Stimulated activated CD4-positive, alpha-beta T cell treated with anti-CD3 and anti-CD28 coated beads, TNF-alpha, amount 100 ng/mL, for 24 hours (primary cell): Measurements from ENCODE around the gene BCAS3.
"Not testable (repeated sequence)": the region's sequence is repeated elsewhere in the genome, so short reads cannot be mapped to it uniquely, and the experiment has no call there.

Experiments
- DNase-seq, 3 experiments: peaks; one replicate each; pipeline ENCODE4 v3.0.0-alpha.2; 2020; ENCODE audit warnings: low read depth in 3 of 3

Gene BCAS3

DNA sequence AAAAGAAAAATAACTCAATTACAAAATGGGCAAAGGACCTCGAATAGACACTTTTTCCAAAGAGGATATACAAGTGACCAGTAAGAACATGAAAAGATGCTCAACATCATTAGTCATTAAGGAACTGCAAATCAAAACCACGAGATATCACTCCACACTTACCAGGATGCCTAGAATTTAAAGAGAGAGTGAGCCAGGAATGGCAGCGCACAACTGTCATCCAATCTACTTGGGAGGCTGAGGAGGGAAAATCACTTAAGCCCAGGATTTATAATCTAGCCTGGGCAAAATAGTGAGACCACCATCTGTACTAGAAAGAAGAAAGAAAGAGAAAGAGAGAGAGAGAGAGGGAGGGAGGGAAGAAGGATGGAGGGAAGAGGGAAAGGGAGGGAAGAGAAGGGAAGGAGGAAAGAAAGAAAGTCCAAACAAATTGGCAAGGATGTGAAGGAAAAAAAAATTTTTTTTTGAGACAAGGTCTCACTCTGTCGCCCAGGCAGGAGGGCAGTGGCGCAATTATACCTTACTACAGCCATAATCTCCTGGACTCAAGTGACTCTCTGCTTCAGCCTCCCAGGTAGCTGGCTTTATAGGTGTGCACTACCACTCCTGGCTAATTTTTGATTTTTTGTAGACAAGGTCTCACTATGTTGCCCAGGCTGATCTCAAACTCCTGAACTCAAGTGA lies 744.6 kb downstream of the BCAS3 start:
- DNase-seq = no peak

DNA sequence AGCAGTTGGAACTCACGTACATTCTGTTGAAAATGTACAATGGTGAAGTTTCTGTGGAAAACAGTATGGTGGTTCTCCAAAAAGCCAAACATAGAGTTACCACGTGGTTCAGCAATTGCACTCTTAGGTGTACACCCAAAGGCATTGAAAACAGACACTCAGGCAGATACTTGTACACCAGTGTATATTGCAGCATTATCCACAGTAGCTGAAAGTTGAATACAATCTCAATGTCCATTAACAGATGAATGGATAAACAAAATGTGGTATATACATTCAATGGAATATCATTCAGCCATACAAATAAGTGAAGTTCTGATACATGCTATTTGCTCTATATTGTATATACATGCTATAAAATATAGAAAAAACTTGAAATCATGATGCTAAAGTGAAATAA lies 745.2 kb downstream of the BCAS3 start:
- no peak for DNase-seq

DNA sequence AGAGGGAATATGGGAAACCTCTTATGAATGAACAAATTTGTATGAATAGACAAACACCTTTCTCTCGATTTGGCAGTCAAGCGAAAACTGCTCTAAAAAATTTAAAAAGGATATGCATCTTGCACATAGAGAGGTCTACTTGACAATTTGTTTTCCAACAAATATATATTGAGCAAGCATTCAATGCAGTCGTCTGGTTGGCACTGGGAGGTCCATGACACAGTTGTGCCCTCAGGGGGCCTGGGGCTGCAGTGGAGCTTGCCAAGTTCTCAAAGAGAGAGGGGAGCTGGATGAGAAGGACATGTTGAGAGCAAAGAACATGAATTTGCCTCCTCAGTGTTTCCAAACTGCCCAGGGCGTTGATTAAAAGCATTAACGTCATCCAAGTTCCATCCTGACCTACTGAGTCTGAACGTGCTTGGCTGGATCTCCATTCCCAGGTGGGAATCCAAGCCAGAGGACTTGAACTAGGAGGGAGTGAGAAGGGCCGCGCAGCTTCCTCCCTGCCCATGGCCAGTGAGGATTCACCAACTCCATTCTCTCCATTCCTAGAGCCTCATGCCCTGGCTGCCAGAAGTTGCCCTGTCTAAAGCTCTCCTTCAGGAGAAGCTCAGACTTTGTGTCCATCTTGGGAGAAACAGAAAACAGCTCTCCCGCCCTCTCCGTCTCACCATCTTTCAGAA lies 746.5 kb downstream of the BCAS3 start:
- DNase-seq = no peak

DNA sequence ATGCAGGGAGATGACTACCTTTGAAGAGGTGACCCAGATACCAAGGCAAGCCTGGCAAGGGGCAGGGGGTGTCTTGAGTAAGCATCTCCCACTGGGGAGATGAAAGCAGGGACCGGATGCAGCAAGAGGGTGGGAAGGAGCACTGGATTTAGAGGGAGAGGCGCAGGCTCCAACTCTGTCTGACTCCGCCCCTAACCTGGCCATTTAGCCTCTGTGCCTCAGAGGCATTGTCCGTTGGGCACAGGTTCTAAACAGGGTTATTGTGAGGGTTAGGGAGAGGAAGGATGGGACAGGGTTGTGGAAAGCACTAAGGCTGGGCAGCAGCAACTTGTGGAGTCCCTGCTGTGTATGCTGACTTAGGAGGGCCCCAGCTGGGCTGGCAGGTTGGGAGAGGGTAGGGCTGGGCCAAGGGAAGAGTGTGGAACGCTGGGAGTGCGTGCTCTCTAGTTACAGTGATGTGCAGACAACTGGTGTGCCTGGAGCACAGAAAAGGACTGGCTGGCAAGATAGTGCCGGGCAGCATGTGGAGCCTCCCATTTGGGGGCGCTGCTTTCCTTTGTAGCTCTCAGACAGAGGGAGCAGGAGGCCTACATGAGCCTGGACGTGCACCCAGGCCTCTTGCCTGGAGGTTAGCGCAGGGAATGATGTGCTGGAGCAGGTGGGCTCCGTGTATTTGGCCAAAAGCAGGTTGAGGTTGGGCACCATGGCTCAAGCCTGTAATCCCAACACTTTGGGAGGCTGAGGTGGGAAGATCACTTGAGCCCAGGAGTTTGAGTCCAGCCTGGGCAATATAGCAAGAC lies 748.2 kb downstream of the BCAS3 start:
- no peak for DNase-seq

DNA sequence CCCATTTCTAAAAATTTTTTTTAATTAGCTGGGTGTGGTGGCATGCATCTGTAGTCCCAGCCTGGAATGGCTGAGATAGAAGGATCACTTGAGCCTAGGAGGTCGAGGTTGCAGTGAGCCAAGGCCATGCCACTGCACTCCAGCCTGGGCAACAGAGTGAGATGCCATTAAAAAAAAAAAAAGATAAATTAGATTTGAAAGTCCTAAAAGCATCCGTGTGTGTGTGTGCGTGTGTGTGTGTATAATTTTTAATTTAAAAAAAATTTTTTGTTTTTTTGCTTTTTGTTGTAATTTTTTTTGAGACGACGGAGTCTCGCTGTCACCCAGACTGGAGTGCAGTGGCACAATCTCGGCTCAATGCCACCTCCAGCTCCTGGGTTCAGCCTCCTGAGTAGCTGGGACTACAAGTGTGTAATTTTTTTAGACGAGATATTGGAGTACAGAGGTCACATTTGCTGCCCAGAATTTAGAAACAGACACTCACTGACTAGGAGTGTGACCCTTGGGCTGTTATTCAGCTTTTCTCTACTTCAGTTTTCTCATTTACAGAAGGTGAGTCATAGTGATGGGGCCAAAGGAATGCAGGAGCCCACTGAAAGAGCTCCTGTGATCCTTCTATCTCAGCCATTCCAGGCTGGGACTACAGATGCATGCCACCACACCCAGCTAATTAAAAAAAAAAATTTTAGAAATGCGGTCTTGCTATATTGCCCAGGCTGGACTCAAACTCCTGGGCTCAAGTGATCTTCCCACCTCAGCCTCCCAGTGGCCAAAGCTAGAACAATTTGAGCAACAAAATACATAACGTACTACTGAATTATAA lies 749.0 kb downstream of the BCAS3 start:
- no peak for DNase-seq

DNA sequence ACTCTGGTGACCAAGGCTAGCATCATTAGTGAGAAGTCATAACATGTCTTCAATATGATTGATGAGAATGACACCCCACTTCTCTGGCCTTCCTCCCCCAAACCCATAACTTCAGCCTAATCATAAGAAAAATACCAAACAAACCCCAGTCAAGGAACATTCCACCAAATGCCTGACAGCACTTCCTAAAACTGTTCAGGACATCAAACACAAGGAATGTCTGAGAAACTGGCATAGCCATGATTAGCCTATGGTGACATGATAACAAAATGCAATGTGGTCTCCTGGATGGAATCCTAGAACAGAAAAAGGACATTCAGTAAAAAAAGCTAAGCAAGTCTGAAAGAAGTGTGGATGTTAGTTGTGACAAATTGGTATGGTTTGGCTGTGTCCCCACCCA lies 749.9 kb downstream of the BCAS3 start:
- DNase-seq = no peak

DNA sequence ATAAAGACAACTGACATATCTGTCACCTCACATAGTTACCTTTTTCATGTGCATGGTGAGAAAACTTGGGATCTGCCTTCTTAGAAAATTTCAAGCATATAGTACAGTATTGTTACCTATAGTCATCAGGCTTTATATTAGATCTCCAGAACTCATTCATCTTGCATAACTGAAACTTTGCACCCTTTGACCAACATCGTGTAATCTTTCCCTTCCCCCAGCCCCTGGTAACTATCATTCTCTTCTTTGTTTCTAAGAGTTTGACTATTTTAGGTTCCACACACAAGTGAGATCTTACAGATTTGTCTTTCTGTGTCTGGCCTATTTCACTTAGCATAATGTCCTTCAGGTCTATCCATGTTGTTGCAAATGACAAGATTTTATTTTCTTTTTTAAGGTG lies 751.6 kb downstream of the BCAS3 start:
- no peak for DNase-seq

DNA sequence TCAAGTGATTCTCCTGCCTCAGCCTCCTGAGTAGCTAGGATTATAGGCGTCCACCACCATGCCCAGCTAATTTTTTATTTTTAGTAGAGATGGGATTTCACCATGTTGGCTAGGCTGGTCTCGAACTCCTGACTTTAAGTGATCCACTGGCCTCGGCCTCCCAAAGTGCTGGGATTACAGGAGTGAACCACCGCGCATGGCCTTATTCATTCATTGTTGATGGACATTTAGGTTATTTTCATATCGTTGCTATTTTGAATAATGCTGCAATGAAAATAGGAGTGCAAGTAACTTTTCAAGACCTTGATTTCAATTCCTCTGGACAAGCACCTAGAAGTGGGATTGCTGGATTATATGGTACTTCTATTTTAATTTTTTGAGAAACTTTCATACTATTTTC lies 752.2 kb downstream of the BCAS3 start:
- not testable (repeated sequence) for DNase-seq

DNA sequence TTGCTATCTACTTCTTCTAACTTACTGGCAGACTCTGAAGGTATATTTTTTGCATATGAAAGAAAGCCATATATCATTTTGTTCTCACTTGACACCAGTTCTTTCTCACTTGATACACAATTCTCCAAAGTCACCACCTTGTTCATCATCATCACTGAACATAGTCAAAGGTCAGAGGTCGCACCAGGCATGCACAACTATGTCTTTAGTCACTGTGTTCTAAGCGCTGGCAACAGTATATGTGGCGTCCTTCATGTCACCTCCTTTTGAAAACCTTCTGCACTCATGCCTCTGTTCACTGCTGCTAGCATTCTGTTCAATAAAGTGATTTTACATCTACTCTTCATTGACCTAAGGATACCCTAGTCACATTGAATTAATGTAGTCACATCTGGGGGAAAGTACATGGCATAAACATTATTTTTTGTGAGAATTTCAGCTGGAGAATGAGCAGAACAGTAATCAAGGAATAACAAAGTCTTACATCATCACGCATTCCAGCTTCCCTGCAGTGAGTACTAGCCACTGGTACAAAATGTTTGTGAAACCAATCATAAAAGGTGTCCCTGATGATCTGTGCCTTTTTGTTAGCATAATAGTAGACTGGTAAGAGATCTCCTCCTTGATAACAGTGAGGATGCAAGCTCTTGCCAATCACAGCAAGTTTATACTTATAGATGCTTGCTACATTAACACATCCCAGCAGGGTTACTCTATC lies 754.1 kb downstream of the BCAS3 start:
- DNase-seq = no peak

DNA sequence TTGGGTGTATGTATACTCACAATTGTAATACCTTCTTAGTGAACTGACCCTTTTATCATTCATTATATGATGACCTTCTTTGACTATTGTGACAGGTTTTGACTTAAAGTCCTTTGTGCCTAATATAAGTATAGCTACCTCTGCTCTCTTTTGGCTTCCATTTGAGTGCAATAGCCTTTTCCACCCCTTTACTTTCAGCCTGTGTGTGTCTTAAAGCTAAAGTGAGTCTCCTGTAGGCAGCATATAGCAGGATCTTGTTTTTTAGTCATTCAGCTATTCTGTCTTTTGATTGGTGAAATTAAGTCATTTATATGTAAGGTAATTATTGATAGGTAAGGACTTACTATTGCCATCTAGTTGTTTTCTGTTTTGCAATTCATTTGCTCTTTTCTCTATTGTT lies 758.6 kb downstream of the BCAS3 start:
- no peak for DNase-seq

DNA sequence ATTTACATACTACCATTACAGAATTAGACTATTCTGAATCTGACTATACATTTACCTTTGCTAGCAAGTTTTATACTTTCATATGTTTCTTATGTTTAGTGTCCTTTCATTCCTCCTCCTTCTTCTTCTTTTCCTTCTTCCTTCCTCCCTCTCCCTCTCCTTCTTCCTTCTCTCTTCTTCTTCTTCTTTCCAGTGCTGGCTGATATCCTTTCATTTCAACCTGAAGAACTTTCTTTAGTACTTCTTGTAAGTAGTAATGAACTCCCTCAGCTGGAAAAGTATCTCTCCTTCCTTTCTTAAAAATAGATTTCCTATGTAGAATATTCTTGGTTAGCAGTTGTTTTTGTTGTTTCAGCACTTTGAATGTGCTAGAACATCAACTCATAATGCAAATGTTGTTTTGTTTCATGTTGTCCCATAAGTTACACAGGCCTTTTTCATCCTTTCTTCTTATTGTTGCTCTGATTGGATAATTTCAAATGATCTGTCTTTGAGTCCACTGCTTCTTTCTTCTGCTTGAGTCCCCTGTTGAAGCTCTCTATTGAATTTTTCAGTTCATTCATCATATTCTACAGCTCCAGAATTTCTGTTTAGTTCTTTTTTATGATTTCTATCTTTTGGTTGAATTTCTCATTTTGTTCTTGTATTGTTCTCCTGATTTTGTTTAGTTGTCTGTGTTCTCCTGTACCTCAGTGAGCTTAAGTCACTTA lies 759.5 kb downstream of the BCAS3 start:
- DNase-seq = no peak

DNA sequence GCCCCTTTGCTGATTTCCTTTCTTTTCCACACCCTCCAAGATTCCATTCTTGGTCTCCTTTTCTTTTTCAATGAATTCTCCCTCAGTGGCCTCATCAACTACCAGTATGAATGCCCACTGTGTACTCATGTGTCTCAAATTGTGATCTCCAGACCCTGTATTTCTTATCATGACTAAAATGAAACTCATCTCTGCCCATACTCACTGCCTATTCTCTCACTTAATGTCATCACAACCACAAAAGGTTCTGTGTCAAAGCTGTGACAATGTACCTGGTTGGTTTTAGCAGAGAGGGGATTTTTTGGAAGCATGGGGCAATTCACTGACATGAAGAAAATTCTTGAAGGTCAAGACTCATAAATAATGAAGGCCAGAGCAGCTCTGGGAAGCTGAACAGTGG lies 763.0 kb downstream of the BCAS3 start:
- no peak for DNase-seq

DNA sequence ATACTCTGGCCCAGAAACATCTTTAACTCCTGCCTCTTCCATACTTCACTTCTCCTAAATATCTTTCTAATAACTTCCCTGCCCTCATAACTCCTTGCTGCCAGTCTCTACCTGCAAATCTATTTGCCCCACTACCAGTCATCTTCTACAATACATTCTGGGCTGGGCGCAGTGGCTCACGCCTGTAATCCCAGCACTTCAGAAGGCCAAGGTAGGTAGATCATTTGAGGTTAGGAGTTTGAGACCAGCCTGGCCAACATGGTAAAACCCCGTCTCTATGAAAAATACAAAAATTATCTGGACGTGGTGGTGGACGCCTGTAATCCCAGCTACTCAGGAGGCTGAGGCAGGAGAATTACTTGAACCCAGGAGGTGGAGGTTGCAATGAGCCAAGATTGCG lies 763.9 kb downstream of the BCAS3 start:
- DNase-seq = not testable (repeated sequence)

DNA sequence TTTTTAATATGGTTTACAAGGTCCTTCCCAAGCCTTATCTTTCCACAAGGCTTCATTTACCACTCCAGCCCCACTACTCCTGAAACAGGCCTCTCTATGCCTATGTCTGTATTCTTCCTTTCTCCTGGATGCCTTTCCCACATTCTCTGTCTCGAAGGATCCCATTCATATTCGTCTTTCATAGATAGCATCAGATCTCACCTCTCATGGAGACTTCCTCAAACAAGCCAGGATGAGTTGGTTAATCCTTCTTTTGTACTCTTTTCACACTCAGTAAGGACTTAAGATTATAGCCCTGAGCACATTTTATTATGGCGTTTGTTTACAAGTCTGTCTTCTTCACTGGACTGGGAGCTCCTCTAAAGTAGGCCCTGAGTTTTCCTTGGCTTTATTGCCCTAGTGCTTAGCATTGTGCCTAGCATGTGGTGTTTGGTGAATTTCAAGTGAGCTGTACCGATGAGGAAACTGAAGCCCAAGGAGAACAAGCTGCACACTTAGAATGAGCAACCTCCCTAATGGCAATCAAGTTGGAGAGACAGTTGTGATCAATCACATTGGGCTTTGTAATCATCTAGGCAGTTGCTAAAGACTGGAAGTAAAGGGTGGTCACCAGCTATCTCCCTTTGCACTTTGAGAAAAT lies 764.6 kb downstream of the BCAS3 start:
- no peak for DNase-seq
